Panc1 (cell line): Measurements from ENCODE around the gene ABHD16B.

Experiments used
- CTCF ChIP-seq: fragments of 450-650 bp; IDR thresholded peaks from 2 replicates; pipeline ENCODE4 v1.5.1; 2017; ENCODE audit warnings: mild to moderate bottlenecking
- POLR2AphosphoS5 ChIP-seq: IDR thresholded peaks from 2 replicates; pipeline ENCODE4 v1.6.1; 2012; ENCODE audit warnings: mild to moderate bottlenecking, low read depth, low read length, moderate library complexity
- REST ChIP-seq, 2 experiments: IDR thresholded peaks; 2 replicates each; pipeline ENCODE4 v1.6.1; 2011 to 2012; ENCODE audit warnings: low read depth in 2 of 2, control low read depth in 1 of 2, low read length in 1 of 2, mild to moderate bottlenecking in 1 of 2, moderate library complexity in 1 of 2; ENCODE audit not compliant: insufficient read depth in 1 of 2

- no peak for TF ChIP-seq CTCF
- no peak for TF ChIP-seq REST (IDR thresholded peaks at IDR 0.05; ENCODE audit: insufficient read depth in 1 of 2, low read depth in 2 of 2, low read length in 1 of 2)
- no peak for TF ChIP-seq POLR2AphosphoS5
Measured at GRCh38 chr20:63822276-63822696, 39.0 kb upstream of the ABHD16B start.
